TTC549 (cell line): ENCODE data around the gene RNF175.

Experiments used
- FAIRE-seq: peaks from 2 replicates; lab custom pipeline; 2012; peaks lifted over from hg19 to GRCh38; lab: Jason Lieb, UNC

The RNF175 gene

GRCh38 chr4:153785910-153786721, 26.3 kb upstream of the RNF175 start:
- FAIRE-seq, result peak; percentile 36

GRCh38 chr4:153784166-153784699, 24.4 kb upstream of the RNF175 start:
- FAIRE-seq, result no peak

GRCh38 chr4:153782581-153782980, 22.8 kb upstream of the RNF175 start:
- no peak for FAIRE-seq

DNA sequence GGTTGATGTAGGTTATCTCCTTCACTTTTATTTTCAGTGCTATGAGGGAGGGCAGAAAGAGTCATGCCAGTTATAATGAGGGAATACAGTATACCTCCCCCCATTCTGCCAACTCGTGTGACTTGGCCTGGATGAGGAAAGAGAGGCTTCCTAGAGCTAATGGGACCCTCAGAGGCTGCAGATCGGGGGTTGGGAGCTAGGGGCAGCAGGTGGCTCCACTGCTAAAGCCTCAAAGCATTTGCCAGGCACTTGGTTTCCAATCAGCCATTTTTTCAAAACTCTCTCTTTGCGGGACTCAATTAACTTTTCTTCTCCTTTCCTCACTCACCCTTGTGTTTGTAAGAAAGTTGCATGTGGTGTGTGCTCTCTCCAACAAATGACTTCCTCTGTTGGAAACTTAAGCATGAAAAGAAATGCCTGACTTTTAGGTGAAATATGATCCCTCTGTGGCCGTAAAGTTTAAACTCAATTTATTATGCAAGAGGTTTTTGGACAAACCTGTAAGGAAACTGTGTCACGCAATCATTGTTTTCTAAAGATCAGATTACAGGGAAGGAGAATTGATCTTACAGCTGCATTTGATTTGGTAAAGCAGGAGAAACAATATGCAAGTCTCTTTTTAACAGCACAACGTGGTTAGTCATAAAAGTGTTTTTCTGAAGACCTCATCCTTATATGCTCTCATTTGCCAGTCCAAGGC, 22.0 kb upstream of the RNF175 start:
- FAIRE-seq, result no peak

DNA sequence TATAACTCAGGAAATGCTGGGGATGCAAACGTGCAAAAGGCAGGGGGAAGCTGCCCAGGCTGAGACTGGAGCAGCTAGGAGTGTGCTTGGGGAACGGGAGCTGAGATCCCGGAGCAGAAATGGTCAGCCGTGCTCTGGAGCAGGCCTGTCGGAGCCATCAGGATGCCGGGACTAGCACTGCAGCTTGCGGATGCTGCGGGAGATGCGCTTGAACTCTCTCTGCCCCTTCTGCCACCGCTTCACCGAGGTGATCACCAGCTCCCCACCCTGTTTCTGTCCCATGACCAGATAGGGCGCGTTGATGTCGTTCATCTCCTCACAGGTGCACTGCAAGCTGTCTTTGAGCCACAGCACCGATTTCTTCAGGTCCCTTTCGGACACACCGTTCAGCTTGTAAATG, 21.5 kb upstream of the RNF175 start:
- no peak for FAIRE-seq

DNA sequence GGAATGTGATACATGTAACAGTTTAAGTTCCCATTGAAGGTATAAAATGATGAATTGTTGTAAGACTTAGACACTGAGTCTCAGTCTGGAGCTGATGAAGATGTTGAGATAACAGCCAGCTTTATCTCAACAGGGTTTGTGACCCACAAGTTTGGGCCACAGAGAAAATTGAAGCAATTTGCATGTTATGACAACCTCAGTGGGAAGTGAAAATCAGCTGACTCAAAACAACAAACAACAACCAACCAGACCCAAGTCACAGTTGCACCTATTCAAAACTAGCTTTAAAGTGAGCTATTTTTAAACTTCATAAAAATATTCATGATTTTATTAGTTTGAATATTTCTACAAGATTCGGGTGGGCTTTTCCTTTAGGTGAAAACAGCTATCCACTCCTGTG, 21.1 kb upstream of the RNF175 start:
- no peak for FAIRE-seq

GRCh38 chr4:153780221-153780620, 20.4 kb upstream of the RNF175 start:
- no peak for FAIRE-seq

DNA sequence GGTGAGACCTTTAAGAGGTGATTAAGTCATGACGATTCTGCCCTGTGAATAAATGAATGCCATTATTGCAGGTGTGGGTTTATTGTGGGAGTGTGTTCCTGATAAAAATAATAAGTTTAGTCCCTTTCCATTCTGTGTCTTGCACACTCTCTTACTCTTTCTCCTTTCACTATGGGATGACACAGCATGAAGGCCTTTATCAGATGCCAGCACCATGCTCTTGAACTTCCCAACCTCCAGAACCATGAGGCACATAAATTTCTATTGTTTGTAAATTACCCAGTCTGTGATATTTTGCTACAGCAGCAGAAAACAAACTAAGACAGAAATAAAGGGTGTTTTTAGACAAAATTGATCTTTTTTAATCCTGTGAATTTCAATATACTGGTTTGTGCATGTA, 18.6 kb upstream of the RNF175 start:
- no peak for FAIRE-seq

- no peak for FAIRE-seq
Measured at GRCh38 chr4:153777421-153777820, 17.6 kb upstream of the RNF175 start.

DNA sequence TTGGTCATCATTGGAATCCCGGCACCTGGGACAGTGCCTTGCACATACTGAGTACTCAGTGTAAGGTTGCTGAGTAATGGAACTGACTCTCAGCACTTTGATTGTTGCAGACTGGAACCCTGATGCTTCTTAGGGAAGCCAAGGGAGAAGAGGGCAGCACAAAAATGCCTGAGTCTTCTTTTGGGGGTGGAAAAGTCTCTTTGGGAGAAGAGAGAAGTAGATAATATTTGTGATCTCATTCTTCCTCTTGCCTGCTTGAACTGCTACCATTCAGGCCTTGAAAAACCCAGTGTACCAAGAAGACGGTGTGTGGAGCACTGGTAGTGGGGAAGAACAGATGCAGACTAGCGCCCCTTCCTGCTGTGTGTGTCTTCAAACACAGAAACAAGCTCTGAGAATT, 16.8 kb upstream of the RNF175 start:
- FAIRE-seq, result no peak

GRCh38 chr4:153773236-153773690, 13.4 kb upstream of the RNF175 start:
- FAIRE-seq, result no peak

- FAIRE-seq, result no peak
Measured at GRCh38 chr4:153771046-153771445, 11.2 kb upstream of the RNF175 start.

GRCh38 chr4:153766758-153767157, 6.9 kb upstream of the RNF175 start:
- FAIRE-seq, result no peak

DNA sequence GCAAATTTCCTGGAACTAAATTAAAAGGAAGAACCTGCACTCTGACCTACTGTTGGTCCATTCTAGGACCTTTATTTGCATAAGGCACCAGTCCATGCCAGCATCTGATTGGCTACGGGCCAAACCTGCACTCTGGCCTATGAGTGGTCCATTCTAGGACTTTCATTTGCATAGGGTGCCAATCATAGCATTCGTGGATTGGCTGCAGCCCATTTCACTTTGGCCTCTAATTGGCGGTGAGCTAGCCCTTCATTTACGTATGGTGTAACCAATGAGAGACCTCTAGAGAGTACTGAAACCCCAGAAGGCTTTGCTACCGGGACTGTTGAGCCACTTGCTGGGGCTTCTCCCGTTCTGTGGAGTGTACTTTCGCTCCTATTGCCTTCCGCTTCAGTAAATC, 6.1 kb upstream of the RNF175 start:
- no peak for FAIRE-seq

DNA sequence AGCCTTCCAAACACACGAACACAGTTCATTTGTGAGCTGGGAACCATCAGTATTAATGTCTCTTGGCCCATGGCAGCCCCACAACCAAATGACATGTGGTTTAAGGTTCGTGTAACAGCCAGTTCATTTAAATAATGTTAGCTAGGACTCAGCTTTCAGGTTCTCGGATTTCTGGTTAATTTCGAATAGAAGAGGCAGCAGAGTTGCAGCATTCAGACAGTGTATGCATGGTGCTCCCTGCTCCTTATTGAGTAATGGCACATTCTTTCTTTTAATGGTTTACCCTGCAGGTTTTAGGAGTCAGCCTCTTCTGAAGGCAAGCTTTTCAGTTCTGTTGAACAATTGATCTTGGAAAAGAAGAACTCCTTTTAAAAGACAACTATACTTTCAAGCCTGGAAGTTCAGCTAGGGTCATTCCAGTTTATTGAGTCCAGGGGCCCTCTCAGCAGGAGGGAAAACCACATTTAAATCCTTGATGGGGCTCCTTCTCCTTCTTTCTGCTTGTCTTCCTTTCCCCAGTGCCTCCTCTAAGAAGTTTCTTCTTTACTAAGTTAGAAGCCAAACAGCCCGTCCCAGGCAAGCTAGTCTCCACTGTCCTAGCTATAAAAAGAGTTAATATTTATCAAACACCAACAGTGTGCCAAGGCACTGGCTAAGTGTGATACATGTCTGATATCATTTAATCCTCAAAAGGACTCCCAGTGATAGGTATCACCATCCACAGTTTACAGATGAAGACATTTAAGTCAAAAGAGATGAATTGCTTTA, 5.0 kb upstream of the RNF175 start:
- FAIRE-seq, result no peak

DNA sequence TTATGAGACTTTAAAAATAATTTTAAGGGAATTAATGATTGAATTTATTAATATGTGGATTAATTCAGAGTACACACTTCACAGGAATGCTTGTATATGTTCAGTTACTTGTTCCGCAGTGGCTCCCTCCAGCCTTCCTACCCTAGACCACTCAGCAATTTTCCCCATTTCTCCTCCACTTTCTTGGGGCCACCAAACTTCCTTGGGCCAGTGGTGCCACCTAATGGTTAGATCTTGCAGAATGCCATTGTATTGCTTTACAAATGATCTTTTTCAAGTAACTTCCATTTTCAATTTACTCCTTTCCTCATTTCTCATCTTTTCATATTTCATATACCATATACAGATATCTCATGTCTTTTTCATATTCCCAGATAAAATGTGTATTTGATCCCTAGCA, 3.6 kb upstream of the RNF175 start:
- no peak for FAIRE-seq

- no peak for FAIRE-seq
Measured at GRCh38 chr4:153758688-153759406, 977 bp downstream of the RNF175 start.

GRCh38 chr4:153758136-153758535, 1.7 kb downstream of the RNF175 start:
- FAIRE-seq, result no peak

GRCh38 chr4:153757407-153757806, 2.4 kb downstream of the RNF175 start:
- no peak for FAIRE-seq

- no peak for FAIRE-seq
Measured at GRCh38 chr4:153755186-153755585, 4.6 kb downstream of the RNF175 start.

DNA sequence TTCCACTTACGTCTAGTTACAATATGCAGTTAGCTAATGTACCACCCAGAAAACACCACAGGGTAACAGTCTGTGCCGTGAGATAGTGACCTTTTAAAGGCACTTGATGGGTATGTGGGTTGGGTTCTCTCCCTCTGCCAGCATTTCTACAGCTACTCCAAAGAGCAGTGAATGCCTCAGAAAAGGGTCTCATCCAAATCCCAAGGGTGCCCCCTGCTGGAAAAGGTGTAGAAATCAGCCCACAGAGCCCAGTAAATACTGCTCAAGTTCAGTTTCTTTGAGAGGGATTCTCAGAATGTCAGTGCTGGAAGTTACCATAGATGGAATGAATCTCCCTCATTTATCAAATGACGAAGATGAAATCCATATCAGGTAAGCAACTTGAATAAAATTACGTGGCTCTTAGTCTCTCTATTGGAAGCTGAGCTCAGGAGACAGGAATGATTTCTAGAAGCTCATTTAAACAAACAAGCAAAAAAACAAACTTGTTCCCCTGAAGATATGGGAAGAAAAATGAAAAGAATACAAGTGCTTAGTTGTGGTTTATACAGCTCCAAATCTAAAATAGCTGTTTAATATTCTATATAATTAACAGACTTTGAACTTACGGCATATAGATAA, 9.5 kb downstream of the RNF175 start:
- peak; percentile 86 for FAIRE-seq

- no peak for FAIRE-seq
Measured at GRCh38 chr4:153748378-153748777, 11.4 kb downstream of the RNF175 start.
